Measurements from ENCODE around the gene MCTP2. TPM values are rescaled to one million over a fixed set of nuclear protein-coding genes. Genes with fewer than 3 reads are reported as not detected.

Gene MCTP2
- total RNA-seq, 1 experiment from 2014 or later: 1.3 TPM

- Histone ChIP-seq H3K79me1 (ENCODE audit: insufficient read depth, low read depth, low read length, poor library complexity, severe bottlenecking) (no peaks in the 10 kb centered on the region), H2BK15ac (ENCODE audit: low read depth, low read length) (no peak overlapping the region), H2BK5ac (ENCODE audit: insufficient read length, low read length) (no peak overlapping the region), H3K9ac (ENCODE audit: extremely low read depth, insufficient read length, low read length) (no peak overlapping the region), H3K27me3 (ENCODE audit: insufficient read depth, low read length) (no peaks in the 10 kb centered on the region), H3K23ac (ENCODE audit: insufficient read length, low read depth, low read length) (no peak overlapping the region), H4K20me1 (ENCODE audit: control insufficient read depth, insufficient read depth, insufficient read length) (no peaks in the 10 kb centered on the region), H2BK20ac (ENCODE audit: low read depth, low read length, poor library complexity, severe bottlenecking) (no peak overlapping the region), H3K56ac (ENCODE audit: insufficient read length, low read depth, low read length) (no peak overlapping the region), H3K14ac (ENCODE audit: insufficient read depth, low read length) (no peak overlapping the region), H4K8ac (replicated peaks; ENCODE audit: insufficient read length, low read depth, low read length) (no peak overlapping the region), H3K4me2 (ENCODE audit: insufficient read depth, insufficient read length, low read length) (no peak overlapping the region), H3K27ac (ENCODE audit: insufficient read length, low read depth, low read length) (no peak overlapping the region), H3K4me1 (ENCODE audit: insufficient read depth, low read length) (no peaks in the 10 kb centered on the region; the same call in 1 of the 2 replicates), H3K9me3 (ENCODE audit: control insufficient read depth, low read depth, low read length) (no peaks in the 10 kb centered on the region), H3K23me2 (ENCODE audit: insufficient read length, low read depth, low read length, poor library complexity, severe bottlenecking) (no peaks in the 10 kb centered on the region), H4K91ac (ENCODE audit: insufficient read length, low read depth, low read length) (no peak overlapping the region), H3K79me2 (ENCODE audit: insufficient read depth, low read length) (no peaks in the 10 kb centered on the region), H3K18ac (ENCODE audit: insufficient read length, low read depth, low read length) (no peak overlapping the region), H2BK120ac (ENCODE audit: low read depth, low read length, poor library complexity, severe bottlenecking) (no peak overlapping the region), H2AFZ (ENCODE audit: low read length) (no peak overlapping the region), H4K5ac (ENCODE audit: insufficient read length, low read depth, low read length) (no peak overlapping the region), H3T11ph (ENCODE audit: low read length) (no peak overlapping the region), H2BK12ac (ENCODE audit: insufficient read length, low read depth, low read length) (no peak overlapping the region), H3K4ac (ENCODE audit: low read depth, low read length) (no peak overlapping the region), H2AK5ac (ENCODE audit: insufficient read length, low read length) (no peak overlapping the region)
- Mint-ChIP-seq H3K27ac (no peak overlapping the region), H3K9me3 (0 out of 5 replicates have a peak, but pooled peaks cover 0 to 2% of the 10 kb centered on the region in 2 experiments), H3K36me3 (ENCODE audit: insufficient read depth in 1 of 3, low read depth in 3 of 3) (no peaks in the 10 kb centered on the region; a peak in 1 of 7 replicates), H3K27me3 (ENCODE audit: low read depth) (no peaks in the 10 kb centered on the region), H3K4me3 (no peak overlapping the region), H3K4me1 (peaks cover 10 to 15% of the 10 kb centered on the region in 2 experiments)
- TF ChIP-seq, protein P1, sequence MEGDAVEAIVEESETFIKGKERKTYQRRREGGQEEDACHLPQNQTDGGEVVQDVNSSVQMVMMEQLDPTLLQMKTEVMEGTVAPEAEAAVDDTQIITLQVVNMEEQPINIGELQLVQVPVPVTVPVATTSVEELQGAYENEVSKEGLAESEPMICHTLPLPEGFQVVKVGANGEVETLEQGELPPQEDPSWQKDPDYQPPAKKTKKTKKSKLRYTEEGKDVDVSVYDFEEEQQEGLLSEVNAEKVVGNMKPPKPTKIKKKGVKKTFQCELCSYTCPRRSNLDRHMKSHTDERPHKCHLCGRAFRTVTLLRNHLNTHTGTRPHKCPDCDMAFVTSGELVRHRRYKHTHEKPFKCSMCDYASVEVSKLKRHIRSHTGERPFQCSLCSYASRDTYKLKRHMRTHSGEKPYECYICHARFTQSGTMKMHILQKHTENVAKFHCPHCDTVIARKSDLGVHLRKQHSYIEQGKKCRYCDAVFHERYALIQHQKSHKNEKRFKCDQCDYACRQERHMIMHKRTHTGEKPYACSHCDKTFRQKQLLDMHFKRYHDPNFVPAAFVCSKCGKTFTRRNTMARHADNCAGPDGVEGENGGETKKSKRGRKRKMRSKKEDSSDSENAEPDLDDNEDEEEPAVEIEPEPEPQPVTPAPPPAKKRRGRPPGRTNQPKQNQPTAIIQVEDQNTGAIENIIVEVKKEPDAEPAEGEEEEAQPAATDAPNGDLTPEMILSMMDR (conservative IDR thresholded peaks at IDR 0.05): no peak
- DNase-seq: no peak
- no CpG with 5 or more reads among the region's 3 CpGs for WGBS (ENCODE audit: extremely low coverage, insufficient read length, low lambda C conversion rate)
These were observed 207.8 kb downstream of the MCTP2 start for GRCh38 chr15:94439158-94439557.

All from H9 (cell line).